CD4-positive, alpha-beta memory T cell (primary cell): Measurements from ENCODE around the gene TSNAX. TPM values are rescaled to one million over a fixed set of nuclear protein-coding genes. Genes with fewer than 3 reads are reported as not detected.
"Not testable (repeated sequence)": the region's sequence is repeated elsewhere in the genome, so short reads cannot be mapped to it uniquely, and the experiment has no call there.

Experiments used
- CTCF ChIA-PET: fragments of 350-600 bp; sonication (Branson Sonifier 250); formaldehyde crosslinking; loops from one replicate; lab custom pipeline; 2021; ENCODE audit warnings: inconsistent platforms; ENCODE audit not compliant: partially characterized antibody; lab: Charles Lee
- POLR2A ChIA-PET: fragments of 350-600 bp; sonication (Branson Sonifier 250); formaldehyde crosslinking; loops from one replicate; lab custom pipeline; 2021; ENCODE audit not compliant: partially characterized antibody; lab: Charles Lee
- DNase-seq, 5 donors: peaks; one replicate each; pipeline versions ENCODE4 v3.0.0 to v3.0.0-alpha.2; 2020 to 2022; ENCODE audit warnings: mixed read lengths in 1 of 5
- H3K27ac ChIP-seq: one replicate; pipeline ENCODE4 v1.7.0; 2013; ENCODE audit warnings: low read depth, low read length
- H3K27me3 ChIP-seq: 2 replicates; pipeline ENCODE4 v1.7.0; 2013; ENCODE audit warnings: mild to moderate bottlenecking, low read length, moderate library complexity; ENCODE audit not compliant: insufficient read depth
- H3K36me3 ChIP-seq: 2 replicates; pipeline ENCODE4 v1.7.0; 2013; ENCODE audit warnings: mild to moderate bottlenecking, low read length, moderate library complexity; ENCODE audit not compliant: insufficient read depth
- H3K4me1 ChIP-seq: 2 replicates; pipeline ENCODE4 v1.7.0; 2013; ENCODE audit warnings: mild to moderate bottlenecking, low read length, moderate library complexity; ENCODE audit not compliant: insufficient read depth
- H3K4me3 ChIP-seq, 2 donors: one replicate each; pipeline ENCODE4 v1.7.0; 2013; ENCODE audit warnings: low read length in 2 of 2, mild to moderate bottlenecking in 1 of 2
- H3K9me3 ChIP-seq, 2 donors: one replicate each; pipeline ENCODE4 v1.7.0; 2013; ENCODE audit warnings: low read length in 2 of 2, control low read depth in 1 of 2; ENCODE audit not compliant: control insufficient read depth in 1 of 2
- H3K27ac Mint-ChIP-seq, 7 donors: one replicate each; pipeline ENCODE4 v1.8.0; 2020 to 2021; ENCODE audit warnings: mixed read lengths in 7 of 7, mild to moderate bottlenecking in 6 of 7, inconsistent platforms in 3 of 7, moderate library complexity in 3 of 7
- H3K27me3 Mint-ChIP-seq, 2 donors: one replicate each; pipeline ENCODE4 v1.8.0; 2020 to 2021; ENCODE audit warnings: mixed read lengths in 2 of 2
- H3K36me3 Mint-ChIP-seq, 2 donors: one replicate each; pipeline ENCODE4 v1.8.0; 2020 to 2021; ENCODE audit warnings: mixed read lengths in 2 of 2, inconsistent platforms in 1 of 2, mild to moderate bottlenecking in 1 of 2
- H3K4me1 Mint-ChIP-seq, 4 donors: one replicate each; pipeline ENCODE4 v1.8.0; 2020 to 2021; ENCODE audit warnings: mixed read lengths in 4 of 4, mild to moderate bottlenecking in 1 of 4
- H3K4me3 Mint-ChIP-seq, 8 donors: one replicate each; pipeline ENCODE4 v1.8.0; 2020 to 2021; ENCODE audit warnings: mixed read lengths in 8 of 8, mild to moderate bottlenecking in 7 of 8, moderate library complexity in 6 of 8, inconsistent platforms in 3 of 8
- H3K9me3 Mint-ChIP-seq, 8 donors: one replicate each; pipeline ENCODE4 v1.8.0; 2020 to 2021; ENCODE audit warnings: mixed read lengths in 8 of 8, mild to moderate bottlenecking in 5 of 8, inconsistent platforms in 3 of 8, moderate library complexity in 1 of 8
- intact Hi-C: fragments of 100-400 bp; cut with micrococcal nuclease; formaldehyde crosslinking; loops from one replicate; pipeline ENCODE4 v1.15.1; 2023
- polyA plus RNA-seq, 2 donors: library from polyadenylated mRNA; unstranded; fragments of 300-500 nt; fragmentation: Illumina TruSeq; gene quantifications; one replicate each; pipeline ENCODE4 v1.2.3, GENCODE V29; 2021
- total RNA-seq, 2 experiments: library from RNA; stranded (reverse); gene quantifications; one replicate each; pipeline ENCODE4 v1.2.3, GENCODE V29; 2021

TSNAX gene
- total and polyA plus RNA-seq, 4 experiments from 2014 or later = 43.5 to 130 (median 67.5) TPM

DNA sequence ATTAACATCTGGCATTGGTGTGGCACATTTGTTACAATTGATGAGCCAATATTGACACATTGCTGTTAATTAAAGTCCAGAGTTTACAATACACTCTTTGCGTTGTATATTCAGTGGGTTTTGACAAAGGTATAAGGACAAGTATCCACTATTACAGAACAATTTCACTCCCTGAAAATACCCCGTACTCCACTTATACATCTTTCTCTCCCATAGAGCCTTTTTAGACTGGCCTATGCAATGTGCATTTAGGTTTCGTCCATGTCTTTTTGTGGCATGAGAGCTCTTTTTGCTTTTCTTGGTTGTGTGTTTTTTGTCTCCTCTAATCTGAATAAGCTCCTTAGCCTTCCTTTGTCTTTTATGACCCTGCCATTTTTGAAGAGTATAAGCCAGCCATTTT is 40.6 kb upstream of the TSNAX start:
- H3K27me3 ChIP-seq = no peaks in the 10 kb centered on the region

DNA sequence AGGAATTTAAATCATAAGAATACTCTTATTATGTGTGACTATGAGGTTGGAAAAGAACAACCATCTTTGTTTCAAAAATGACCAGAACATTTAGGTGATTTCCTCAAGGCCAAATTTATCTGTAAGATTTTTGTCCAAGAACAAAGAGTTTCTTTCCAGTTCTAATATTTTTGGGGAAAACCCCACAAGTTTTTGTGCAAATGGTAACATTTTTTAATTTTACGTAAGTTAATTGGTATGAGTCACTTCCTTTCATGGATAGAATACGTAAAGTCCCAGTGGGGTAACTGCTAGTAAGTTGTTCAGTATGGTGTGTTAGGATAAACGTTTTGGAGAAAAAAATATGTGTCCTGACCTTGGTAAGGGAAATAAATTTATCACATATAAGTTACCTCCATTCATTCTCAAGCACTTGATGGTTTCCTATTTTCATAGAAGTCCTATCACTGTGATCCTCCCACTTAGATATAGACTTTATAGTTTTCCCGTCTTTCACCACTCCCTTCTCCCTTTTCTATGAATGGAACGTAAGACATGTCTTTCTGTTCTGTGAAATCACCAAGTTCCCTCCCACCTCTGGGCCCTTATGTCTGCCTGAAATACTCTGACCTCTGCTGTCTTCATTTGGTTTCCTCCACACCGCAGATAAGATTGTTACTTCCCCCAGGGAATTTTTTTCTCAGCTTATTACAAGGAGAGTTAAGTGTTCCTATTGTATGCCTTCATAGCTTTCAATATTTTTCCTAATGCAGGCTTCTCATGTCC is 34.9 kb upstream of the TSNAX start:
- Mint-ChIP-seq H3K27ac (no peak overlapping the region), H3K4me1 (no peaks in the 10 kb centered on the region), H3K27me3 (peaks cover 0 to 2% of the 10 kb centered on the region in 2 donors), H3K36me3 (peaks cover 0 to 1% of the 10 kb centered on the region in 2 donors), H3K9me3 (peaks cover 2 to 13% (median 8%) of the 10 kb centered on the region in 8 donors), H3K4me3 (no peak overlapping the region)
- H3K4me3 ChIP-seq = no peak overlapping the region
- POLR2A ChIA-PET = no interaction called here
- no peak for DNase-seq
- H3K27me3 ChIP-seq = no peaks in the 10 kb centered on the region
- no peaks in the 10 kb centered on the region for H3K4me1 ChIP-seq
- intact Hi-C loops = no loop called here
- H3K9me3 ChIP-seq = peaks cover 0 to 4% of the 10 kb centered on the region in 2 donors
- no peaks in the 10 kb centered on the region for H3K36me3 ChIP-seq
- H3K27ac ChIP-seq = no peak overlapping the region
- CTCF ChIA-PET = interaction anchor here (0.9 kb wide), 1 partner anchor 105 kb away, joined by 3 read pairs; no protein-coding TSS in a partner anchor

More for the DNA sequence above, 40.6 kb upstream of the TSNAX start:
- Histone ChIP-seq H3K4me3 (no peak overlapping the region), H3K9me3 (no peaks in the 10 kb centered on the region), H3K27ac (no peak overlapping the region), H3K36me3 (no peaks in the 10 kb centered on the region), H3K4me1 (no peaks in the 10 kb centered on the region)
- POLR2A ChIA-PET = no interaction called here
- Mint-ChIP-seq H3K9me3 (no peaks in the 10 kb centered on the region), H3K27me3 (peaks cover 4 to 9% of the 10 kb centered on the region in 2 donors), H3K4me1 (no peaks in the 10 kb centered on the region), H3K27ac (no peak overlapping the region), H3K36me3 (no peaks in the 10 kb centered on the region), H3K4me3 (no peak overlapping the region)
- intact Hi-C loops = no loop called here
- CTCF ChIA-PET = no interaction called here
- no peak for DNase-seq

DNA sequence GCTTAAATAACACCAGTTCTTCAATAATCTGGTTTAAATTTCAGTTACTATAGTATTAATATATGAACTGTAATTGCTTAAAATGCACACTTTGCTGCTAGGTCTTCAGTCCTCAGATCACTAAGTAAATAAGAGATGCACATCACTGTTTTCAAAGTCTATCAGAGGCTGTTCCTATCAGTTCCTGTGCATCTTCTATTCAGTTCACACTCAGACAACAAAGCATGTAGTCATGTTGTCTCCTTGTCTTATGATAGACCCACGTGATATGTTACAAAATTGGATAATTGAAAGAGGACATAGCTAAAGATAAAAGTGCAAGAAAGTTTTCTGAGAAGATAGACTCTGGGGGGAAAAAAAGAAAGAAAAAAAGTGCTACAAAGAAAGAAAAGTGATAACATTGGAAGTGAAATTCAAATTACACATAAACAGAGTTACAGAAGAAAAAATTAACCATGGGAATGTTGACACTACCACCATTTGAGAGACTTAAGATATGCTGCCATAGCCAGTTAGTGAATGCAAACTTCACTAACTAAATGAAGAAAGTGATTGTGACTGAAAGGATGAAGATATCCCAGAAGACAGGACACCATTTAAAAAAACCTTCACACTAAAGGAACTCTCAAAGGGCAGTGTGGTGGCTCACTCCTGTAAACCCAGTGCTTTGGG is 33.9 kb upstream of the TSNAX start:
- ChIA-PET POLR2A (no interaction called here), CTCF (interaction anchor here (0.9 kb wide), 1 partner anchor 104 kb away, joined by 3 read pairs; no protein-coding TSS in a partner anchor)

DNA sequence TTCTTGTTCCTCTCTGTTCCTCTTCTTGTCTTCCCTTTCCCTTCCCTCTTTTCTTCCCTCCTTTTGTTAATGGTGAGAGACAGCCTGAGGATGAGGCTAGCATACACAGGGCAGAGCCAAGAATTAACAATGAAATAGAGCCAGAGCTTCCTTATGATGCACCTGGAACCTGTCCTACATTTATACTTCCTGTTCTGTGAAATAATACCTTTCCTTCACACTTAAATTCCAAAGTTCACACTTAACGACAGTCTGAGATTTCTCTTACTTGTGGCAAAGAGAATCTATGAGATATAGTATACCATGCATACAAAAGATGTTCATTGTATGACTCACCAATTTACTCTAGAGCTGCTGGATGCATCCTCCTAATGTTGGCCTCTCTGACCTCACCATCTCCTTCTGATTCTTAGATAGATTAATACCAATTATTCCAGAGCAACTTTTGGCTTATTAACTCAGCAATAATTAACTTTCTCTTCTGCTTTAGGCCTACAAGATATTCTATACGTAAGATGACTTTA is 30.8 kb upstream of the TSNAX start:
- Histone ChIP-seq H3K9me3 (peaks cover 0 to 12% of the 10 kb centered on the region in 2 donors), H3K36me3 (no peaks in the 10 kb centered on the region), H3K27me3 (no peaks in the 10 kb centered on the region), H3K4me1 (no peaks in the 10 kb centered on the region), H3K4me3 (no peak overlapping the region), H3K27ac (no peak overlapping the region)
- intact Hi-C loops = no loop called here
- no peak for DNase-seq
- H3K27ac Mint-ChIP-seq = no peak overlapping the region
- peaks cover 4 to 35% (median 27%) of the 10 kb centered on the region in 8 donors for H3K9me3 Mint-ChIP-seq
- H3K4me3 Mint-ChIP-seq = no peak overlapping the region
- POLR2A ChIA-PET = no interaction called here
- H3K4me1 Mint-ChIP-seq = no peaks in the 10 kb centered on the region
- CTCF ChIA-PET = no interaction called here
- peaks cover 0 to 2% of the 10 kb centered on the region in 2 donors for H3K27me3 Mint-ChIP-seq
- H3K36me3 Mint-ChIP-seq = peaks cover 3% of the 10 kb centered on the region in 2 donors

More for the DNA sequence above, 33.9 kb upstream of the TSNAX start:
- H3K27me3 Mint-ChIP-seq = peaks cover 0 to 2% of the 10 kb centered on the region in 2 donors
- no peaks in the 10 kb centered on the region for H3K4me1 Mint-ChIP-seq
- H3K36me3 Mint-ChIP-seq = peaks cover 0 to 1% of the 10 kb centered on the region in 2 donors
- Histone ChIP-seq H3K27me3 (no peaks in the 10 kb centered on the region), H3K27ac (no peak overlapping the region), H3K4me1 (no peaks in the 10 kb centered on the region), H3K4me3 (no peak overlapping the region), H3K36me3 (no peaks in the 10 kb centered on the region), H3K9me3 (peaks cover 0 to 12% of the 10 kb centered on the region in 2 donors)
- intact Hi-C loops = no loop called here
- no peak overlapping the region for H3K27ac Mint-ChIP-seq
- H3K9me3 Mint-ChIP-seq = peaks cover 2 to 22% (median 17%) of the 10 kb centered on the region in 8 donors
- DNase-seq = no peak
- no peak overlapping the region for H3K4me3 Mint-ChIP-seq

DNA sequence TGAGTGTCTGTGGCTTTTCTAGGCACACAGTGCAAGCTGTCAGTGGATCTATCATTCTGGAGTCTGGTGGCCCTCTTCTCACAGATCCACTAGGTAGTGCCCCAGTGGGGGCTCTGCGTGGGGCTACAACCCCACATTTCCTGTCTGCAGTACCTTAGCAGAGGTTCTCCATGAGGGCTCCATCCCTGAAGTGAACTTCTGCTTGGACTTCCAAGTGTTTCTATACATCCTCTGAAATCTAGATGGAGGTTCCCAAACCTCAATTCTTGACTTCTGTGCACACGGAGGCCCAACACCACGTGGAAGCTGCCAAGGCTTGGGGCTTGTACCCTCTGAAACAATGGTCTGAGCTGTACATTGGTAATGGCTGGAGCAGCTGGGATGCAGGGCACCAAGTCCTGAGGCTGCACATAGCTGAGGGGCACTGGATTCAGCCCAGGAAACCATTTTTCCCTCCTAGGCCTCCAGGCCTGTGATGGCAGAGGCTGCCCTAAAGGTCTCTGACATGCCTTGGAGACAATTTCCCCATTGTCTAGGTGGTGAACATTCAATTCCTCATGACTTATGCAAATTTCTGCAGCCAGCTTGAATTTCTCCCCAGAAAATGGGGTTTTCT is 29.2 kb upstream of the TSNAX start:
- no peaks in the 10 kb centered on the region for H3K4me1 Mint-ChIP-seq
- DNase-seq = no peak
- Histone ChIP-seq H3K4me3 (no peak overlapping the region), H3K9me3 (peaks cover 0 to 12% of the 10 kb centered on the region in 2 donors), H3K27me3 (no peaks in the 10 kb centered on the region), H3K4me1 (no peaks in the 10 kb centered on the region), H3K27ac (no peak overlapping the region), H3K36me3 (no peaks in the 10 kb centered on the region)
- no peak overlapping the region for H3K27ac Mint-ChIP-seq
- peaks cover 4 to 36% (median 29%) of the 10 kb centered on the region in 8 donors for H3K9me3 Mint-ChIP-seq
- CTCF ChIA-PET = no interaction called here
- H3K36me3 Mint-ChIP-seq = peaks cover 3% of the 10 kb centered on the region in 2 donors
- POLR2A ChIA-PET = no interaction called here
- no peak overlapping the region for H3K4me3 Mint-ChIP-seq
- intact Hi-C loops = no loop called here
- peaks cover 0 to 2% of the 10 kb centered on the region in 2 donors for H3K27me3 Mint-ChIP-seq

DNA sequence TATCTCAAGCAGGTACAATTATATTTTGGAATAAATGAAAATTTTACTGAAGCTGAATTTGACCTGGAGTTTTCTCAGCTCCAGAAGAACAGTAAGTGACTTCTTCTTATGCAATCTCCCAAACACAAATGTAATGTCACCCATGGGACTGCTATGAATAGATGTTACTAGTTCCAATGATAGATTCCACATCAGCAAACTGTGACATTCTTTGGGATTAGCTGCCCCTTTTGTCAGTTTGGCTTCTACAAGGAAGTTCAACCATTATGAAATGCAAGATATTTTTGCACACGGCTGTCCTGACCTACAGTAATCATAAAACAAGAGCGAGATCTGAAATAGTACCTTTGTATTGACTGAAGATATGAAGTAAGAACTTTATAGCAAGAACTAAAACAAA is 27.8 kb upstream of the TSNAX start:
- ChIA-PET CTCF (no interaction called here), POLR2A (no interaction called here)
- H3K36me3 ChIP-seq = no peaks in the 10 kb centered on the region
- H3K9me3 ChIP-seq = peaks cover 0 to 12% of the 10 kb centered on the region in 2 donors
- H3K36me3 Mint-ChIP-seq = peaks cover 3% of the 10 kb centered on the region in 2 donors
- H3K4me3 ChIP-seq = no peak overlapping the region
- no peak overlapping the region for H3K27ac Mint-ChIP-seq
- no peak overlapping the region for H3K27ac ChIP-seq
- intact Hi-C loops = no loop called here
- H3K4me1 ChIP-seq = no peaks in the 10 kb centered on the region
- H3K4me3 Mint-ChIP-seq = no peak overlapping the region
- no peak for DNase-seq
- peaks cover 3 to 4% of the 10 kb centered on the region in 2 donors for H3K27me3 Mint-ChIP-seq
- H3K27me3 ChIP-seq = no peaks in the 10 kb centered on the region
- peaks cover 4 to 39% (median 29%) of the 10 kb centered on the region in 8 donors for H3K9me3 Mint-ChIP-seq
- no peaks in the 10 kb centered on the region for H3K4me1 Mint-ChIP-seq

DNA sequence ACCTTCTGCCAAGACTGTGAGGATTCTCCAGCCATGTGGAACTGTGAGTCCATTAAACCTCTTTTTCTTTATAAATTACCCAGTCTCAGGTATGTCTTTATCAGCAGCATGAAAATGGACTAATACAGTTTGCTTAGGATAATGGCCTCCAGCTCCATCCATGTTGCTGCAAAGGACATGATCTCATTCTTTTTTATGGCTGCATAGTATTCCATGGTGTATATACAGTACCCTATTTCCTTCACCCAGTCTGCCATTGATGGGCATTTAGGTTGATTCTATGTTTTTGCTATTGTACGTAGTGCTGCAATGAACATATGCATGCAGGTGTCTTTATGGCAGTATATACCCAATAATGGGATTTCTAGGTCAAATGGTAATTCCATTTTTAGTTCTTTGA is 25.3 kb upstream of the TSNAX start:
- H3K4me3 Mint-ChIP-seq, H3K4me3 ChIP-seq, DNase-seq, H3K27ac Mint-ChIP-seq, H3K27me3 ChIP-seq, POLR2A ChIA-PET, intact Hi-C loops, H3K27ac ChIP-seq, H3K36me3 Mint-ChIP-seq, H3K4me1 ChIP-seq, H3K4me1 Mint-ChIP-seq, H3K36me3 ChIP-seq, CTCF ChIA-PET: not testable (repeated sequence)
- H3K9me3 ChIP-seq = peaks cover 0 to 12% of the 10 kb centered on the region in 2 donors
- H3K9me3 Mint-ChIP-seq = peaks cover 0 to 31% (median 25%) of the 10 kb centered on the region in 8 donors
- H3K27me3 Mint-ChIP-seq = peaks cover 10 to 12% of the 10 kb centered on the region in 2 donors
